ENCODE data around the gene ATG4A. TPM values are rescaled to one million over a fixed set of nuclear protein-coding genes. Genes with fewer than 3 reads are reported as not detected.

ATG4A gene
- polyA plus RNA-seq, 1 of the 3 experiments (the other 2 are of a cell fraction), result 4.1 TPM

DNA sequence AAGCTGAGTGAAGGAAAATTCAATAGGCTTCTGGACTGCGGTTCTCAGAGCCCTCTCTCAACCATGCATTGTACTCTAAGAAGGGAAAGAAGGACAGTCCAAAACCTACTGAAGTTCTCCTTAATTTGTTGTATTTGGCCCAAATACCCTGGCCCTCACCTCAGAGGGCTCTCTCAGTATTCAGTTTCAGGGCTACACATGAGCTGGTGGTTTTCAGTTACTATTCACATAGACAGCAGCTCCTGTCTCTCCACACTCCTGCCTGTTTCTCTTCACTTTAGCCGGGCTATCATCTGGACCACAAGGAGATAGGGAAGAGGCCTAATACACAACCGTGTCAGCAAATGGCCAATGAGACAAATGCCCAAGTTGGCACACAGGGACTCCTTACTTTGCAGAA, 66.0 kb downstream of the ATG4A start:
- no peaks in the 10 kb centered on the region for H3K9me3 ChIP-seq
- H3K4me3 ChIP-seq (ENCODE audit: low read depth in 2 of 2, low read length in 1 of 2), result no peak overlapping the region
- WGBS (ENCODE audit: low lambda C conversion rate), result 39% methylated on average over 3 of the region's 3 CpGs
- H2AFZ ChIP-seq (ENCODE audit: low read depth), result no peak overlapping the region
- H4K20me1 ChIP-seq (ENCODE audit: insufficient read depth), result no peaks in the 10 kb centered on the region
- TF ChIP-seq GATA2 (CRISPR knock-in tag; IDR thresholded peaks at IDR 0.05) (no peak), FOXJ3 (CRISPR knock-in tag; IDR thresholded peaks at IDR 0.05) (no peak), USF2 (IDR thresholded peaks at IDR 0.05; ENCODE audit: borderline replicate concordance, low read depth, low read length) (no peak), MEF2A (IDR thresholded peaks at IDR 0.05; ENCODE audit: borderline replicate concordance, low read depth) (no peak), CHD2 (IDR thresholded peaks at IDR 0.05; ENCODE audit: low read length, partially characterized antibody) (no peak), RFX5 (IDR thresholded peaks at IDR 0.05; ENCODE audit: low read length) (no peak), IRF3 (IDR thresholded peaks at IDR 0.05; ENCODE audit: low read depth, low read length) (no peak), EZH2phosphoT487 (IDR thresholded peaks at IDR 0.05; ENCODE audit: borderline replicate concordance, low read depth) (no peak), FOXM1 (IDR thresholded peaks at IDR 0.05; ENCODE audit: low read depth) (no peak), TAF1 (IDR thresholded peaks at IDR 0.05; ENCODE audit: borderline replicate concordance, low read depth, low read length) (no peak)
- TF ChIP-seq, protein P1, sequence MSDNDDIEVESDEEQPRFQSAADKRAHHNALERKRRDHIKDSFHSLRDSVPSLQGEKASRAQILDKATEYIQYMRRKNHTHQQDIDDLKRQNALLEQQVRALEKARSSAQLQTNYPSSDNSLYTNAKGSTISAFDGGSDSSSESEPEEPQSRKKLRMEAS (IDR thresholded peaks at IDR 0.05; ENCODE audit: low read depth), result no peak
- TF ChIP-seq, protein P2, sequence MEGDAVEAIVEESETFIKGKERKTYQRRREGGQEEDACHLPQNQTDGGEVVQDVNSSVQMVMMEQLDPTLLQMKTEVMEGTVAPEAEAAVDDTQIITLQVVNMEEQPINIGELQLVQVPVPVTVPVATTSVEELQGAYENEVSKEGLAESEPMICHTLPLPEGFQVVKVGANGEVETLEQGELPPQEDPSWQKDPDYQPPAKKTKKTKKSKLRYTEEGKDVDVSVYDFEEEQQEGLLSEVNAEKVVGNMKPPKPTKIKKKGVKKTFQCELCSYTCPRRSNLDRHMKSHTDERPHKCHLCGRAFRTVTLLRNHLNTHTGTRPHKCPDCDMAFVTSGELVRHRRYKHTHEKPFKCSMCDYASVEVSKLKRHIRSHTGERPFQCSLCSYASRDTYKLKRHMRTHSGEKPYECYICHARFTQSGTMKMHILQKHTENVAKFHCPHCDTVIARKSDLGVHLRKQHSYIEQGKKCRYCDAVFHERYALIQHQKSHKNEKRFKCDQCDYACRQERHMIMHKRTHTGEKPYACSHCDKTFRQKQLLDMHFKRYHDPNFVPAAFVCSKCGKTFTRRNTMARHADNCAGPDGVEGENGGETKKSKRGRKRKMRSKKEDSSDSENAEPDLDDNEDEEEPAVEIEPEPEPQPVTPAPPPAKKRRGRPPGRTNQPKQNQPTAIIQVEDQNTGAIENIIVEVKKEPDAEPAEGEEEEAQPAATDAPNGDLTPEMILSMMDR (IDR thresholded peaks at IDR 0.05), result no peak
- H3K4me2 ChIP-seq, result no peak overlapping the region
- H3K36me3 ChIP-seq (replicated peaks in 1 of 2; ENCODE audit: control insufficient read depth in 1 of 2, insufficient read depth in 2 of 2, low read length in 1 of 2), result peaks cover 0 to 6% of the 10 kb centered on the region in 2 experiments
- CTCF ChIA-PET, result no interaction called here
- H3K9me2 ChIP-seq, result no peaks in the 10 kb centered on the region
- POLR2A ChIA-PET, result no interaction called here
- no peak overlapping the region for H3K9ac ChIP-seq
- no peaks in the 10 kb centered on the region for H3K79me2 ChIP-seq (ENCODE audit: insufficient read depth)
- no peaks in the 10 kb centered on the region for H3K4me1 ChIP-seq (ENCODE audit: control insufficient read depth in 1 of 2, insufficient read depth in 2 of 2, low read depth in 1 of 2, low read length in 1 of 2)
- no peaks in the 10 kb centered on the region for H3F3A ChIP-seq (replicated peaks; ENCODE audit: insufficient read depth)
- no peak for DNase-seq
- no peak overlapping the region for H3K27ac ChIP-seq (ENCODE audit: low read depth in 2 of 2, low read length in 1 of 2)
- peaks cover 2% of the 10 kb centered on the region; the same call in 1 of the 2 replicates for H3K27me3 ChIP-seq (ENCODE audit: insufficient read depth)

DNA sequence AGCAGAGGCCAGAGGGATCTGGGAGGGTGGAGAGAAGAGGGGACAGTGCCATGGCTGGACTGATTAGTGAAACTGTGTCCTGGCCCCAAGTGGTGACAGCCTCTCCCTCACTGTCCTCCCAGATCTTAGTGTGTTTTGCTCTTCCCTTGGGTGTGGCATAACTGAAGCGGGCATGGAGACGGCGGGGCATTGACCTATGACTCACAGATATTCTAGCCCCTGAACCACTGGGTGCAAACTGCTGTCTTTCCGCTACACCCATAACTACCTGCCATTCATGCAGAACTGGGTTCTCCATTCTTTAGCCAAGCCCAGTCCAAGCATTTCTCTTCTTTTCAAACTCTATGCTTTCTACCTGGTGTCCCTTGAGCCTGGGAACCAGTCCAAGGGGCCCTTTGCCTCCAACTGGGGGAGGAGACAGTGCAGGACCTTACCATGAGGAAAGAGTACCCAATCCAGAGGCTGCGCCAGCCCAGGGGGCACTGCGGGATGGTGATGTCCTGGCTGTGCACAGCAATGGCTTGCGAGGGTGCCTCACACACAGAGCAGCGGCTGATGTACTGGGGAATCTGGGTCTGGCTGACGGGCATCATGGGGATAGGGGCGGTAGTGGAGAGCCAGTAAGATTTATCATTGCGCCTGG, 67.6 kb downstream of the ATG4A start:
- POLR2A ChIA-PET, result interaction anchor here (0.6 kb wide), 1 partner anchor 1267 kb away, joined by 5 read pairs; no protein-coding TSS in a partner anchor
- Histone ChIP-seq H4K20me1 (ENCODE audit: insufficient read depth) (no peaks in the 10 kb centered on the region), H3K79me2 (ENCODE audit: insufficient read depth) (no peaks in the 10 kb centered on the region), H3K9ac (no peak overlapping the region), H3K4me2 (no peak overlapping the region), H3K27ac (ENCODE audit: low read depth in 2 of 2, low read length in 1 of 2) (no peak overlapping the region), H3K9me3 (no peaks in the 10 kb centered on the region), H3F3A (replicated peaks; ENCODE audit: insufficient read depth) (no peaks in the 10 kb centered on the region), H2AFZ (ENCODE audit: low read depth) (no peak overlapping the region), H3K27me3 (ENCODE audit: insufficient read depth) (peaks cover 4% of the 10 kb centered on the region; the same call in 1 of the 2 replicates), H3K9me2 (no peaks in the 10 kb centered on the region), H3K36me3 (replicated peaks in 1 of 2; ENCODE audit: control insufficient read depth in 1 of 2, insufficient read depth in 2 of 2, low read length in 1 of 2) (no peaks in the 10 kb centered on the region), H3K4me3 (ENCODE audit: low read depth in 2 of 2, low read length in 1 of 2) (no peak overlapping the region), H3K4me1 (ENCODE audit: control insufficient read depth in 1 of 2, insufficient read depth in 2 of 2, low read depth in 1 of 2, low read length in 1 of 2) (no peaks in the 10 kb centered on the region)
- 61% methylated on average over 11 of the region's 11 CpGs for WGBS (ENCODE audit: low lambda C conversion rate)
- CTCF ChIA-PET, result no interaction called here
- DNase-seq, result no peak
- TF ChIP-seq, protein P3, sequence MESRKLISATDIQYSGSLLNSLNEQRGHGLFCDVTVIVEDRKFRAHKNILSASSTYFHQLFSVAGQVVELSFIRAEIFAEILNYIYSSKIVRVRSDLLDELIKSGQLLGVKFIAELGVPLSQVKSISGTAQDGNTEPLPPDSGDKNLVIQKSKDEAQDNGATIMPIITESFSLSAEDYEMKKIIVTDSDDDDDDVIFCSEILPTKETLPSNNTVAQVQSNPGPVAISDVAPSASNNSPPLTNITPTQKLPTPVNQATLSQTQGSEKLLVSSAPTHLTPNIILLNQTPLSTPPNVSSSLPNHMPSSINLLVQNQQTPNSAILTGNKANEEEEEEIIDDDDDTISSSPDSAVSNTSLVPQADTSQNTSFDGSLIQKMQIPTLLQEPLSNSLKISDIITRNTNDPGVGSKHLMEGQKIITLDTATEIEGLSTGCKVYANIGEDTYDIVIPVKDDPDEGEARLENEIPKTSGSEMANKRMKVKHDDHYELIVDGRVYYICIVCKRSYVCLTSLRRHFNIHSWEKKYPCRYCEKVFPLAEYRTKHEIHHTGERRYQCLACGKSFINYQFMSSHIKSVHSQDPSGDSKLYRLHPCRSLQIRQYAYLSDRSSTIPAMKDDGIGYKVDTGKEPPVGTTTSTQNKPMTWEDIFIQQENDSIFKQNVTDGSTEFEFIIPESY (IDR thresholded peaks at IDR 0.05; ENCODE audit: borderline replicate concordance, low read depth), result no peak
- TF ChIP-seq RXRA (IDR thresholded peaks at IDR 0.05; ENCODE audit: borderline replicate concordance, low read depth), result no peak
- TF ChIP-seq ELF1 (IDR thresholded peaks at IDR 0.05), result no peak
- TF ChIP-seq, protein P4, sequence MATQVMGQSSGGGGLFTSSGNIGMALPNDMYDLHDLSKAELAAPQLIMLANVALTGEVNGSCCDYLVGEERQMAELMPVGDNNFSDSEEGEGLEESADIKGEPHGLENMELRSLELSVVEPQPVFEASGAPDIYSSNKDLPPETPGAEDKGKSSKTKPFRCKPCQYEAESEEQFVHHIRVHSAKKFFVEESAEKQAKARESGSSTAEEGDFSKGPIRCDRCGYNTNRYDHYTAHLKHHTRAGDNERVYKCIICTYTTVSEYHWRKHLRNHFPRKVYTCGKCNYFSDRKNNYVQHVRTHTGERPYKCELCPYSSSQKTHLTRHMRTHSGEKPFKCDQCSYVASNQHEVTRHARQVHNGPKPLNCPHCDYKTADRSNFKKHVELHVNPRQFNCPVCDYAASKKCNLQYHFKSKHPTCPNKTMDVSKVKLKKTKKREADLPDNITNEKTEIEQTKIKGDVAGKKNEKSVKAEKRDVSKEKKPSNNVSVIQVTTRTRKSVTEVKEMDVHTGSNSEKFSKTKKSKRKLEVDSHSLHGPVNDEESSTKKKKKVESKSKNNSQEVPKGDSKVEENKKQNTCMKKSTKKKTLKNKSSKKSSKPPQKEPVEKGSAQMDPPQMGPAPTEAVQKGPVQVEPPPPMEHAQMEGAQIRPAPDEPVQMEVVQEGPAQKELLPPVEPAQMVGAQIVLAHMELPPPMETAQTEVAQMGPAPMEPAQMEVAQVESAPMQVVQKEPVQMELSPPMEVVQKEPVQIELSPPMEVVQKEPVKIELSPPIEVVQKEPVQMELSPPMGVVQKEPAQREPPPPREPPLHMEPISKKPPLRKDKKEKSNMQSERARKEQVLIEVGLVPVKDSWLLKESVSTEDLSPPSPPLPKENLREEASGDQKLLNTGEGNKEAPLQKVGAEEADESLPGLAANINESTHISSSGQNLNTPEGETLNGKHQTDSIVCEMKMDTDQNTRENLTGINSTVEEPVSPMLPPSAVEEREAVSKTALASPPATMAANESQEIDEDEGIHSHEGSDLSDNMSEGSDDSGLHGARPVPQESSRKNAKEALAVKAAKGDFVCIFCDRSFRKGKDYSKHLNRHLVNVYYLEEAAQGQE (IDR thresholded peaks at IDR 0.05; ENCODE audit: low read depth, low read length), result no peak
- TF ChIP-seq RCOR1 (IDR thresholded peaks at IDR 0.05; ENCODE audit: low read length), result no peak
